ENCODE results near the gene TNS1.

DNA sequence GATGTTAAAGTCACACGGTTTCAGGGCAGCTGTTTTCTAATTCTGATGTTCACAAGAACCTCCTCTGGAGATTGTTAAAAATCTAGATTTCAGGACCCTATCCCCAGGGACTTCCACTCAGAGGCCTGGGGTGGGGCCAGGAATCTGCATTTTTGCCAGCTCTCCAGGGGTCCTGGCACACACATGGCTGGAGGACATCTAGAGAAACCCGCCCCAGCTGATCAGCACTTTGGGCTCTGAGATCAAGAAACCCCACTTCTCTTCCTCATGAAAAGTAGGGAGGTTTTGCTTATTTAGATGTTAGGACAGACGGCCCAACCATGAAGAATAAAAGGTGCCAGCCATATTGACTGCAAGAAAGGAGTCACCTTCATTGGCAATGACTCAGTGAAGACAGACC lies 148.8 kb downstream of the TNS1 start:
- no peak for TF ChIP-seq HDGF (IDR thresholded peaks at IDR 0.05; ENCODE audit: borderline replicate concordance)
- TF ChIP-seq LEF1 (IDR thresholded peaks at IDR 0.05; ENCODE audit: borderline replicate concordance): no peak
- no peak for TF ChIP-seq SP1 (IDR thresholded peaks at IDR 0.05)
- TF ChIP-seq TARDBP (IDR thresholded peaks at IDR 0.05): no peak
- no peak for TF ChIP-seq ZNF384 (IDR thresholded peaks at IDR 0.05)
- no peak for TF ChIP-seq SUZ12 (IDR thresholded peaks at IDR 0.05)
- no peak for TF ChIP-seq ARNT (IDR thresholded peaks at IDR 0.05)
- TF ChIP-seq, protein P1, sequence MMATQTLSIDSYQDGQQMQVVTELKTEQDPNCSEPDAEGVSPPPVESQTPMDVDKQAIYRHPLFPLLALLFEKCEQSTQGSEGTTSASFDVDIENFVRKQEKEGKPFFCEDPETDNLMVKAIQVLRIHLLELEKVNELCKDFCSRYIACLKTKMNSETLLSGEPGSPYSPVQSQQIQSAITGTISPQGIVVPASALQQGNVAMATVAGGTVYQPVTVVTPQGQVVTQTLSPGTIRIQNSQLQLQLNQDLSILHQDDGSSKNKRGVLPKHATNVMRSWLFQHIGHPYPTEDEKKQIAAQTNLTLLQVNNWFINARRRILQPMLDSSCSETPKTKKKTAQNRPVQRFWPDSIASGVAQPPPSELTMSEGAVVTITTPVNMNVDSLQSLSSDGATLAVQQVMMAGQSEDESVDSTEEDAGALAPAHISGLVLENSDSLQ (IDR thresholded peaks at IDR 0.05): no peak
- no peak for TF ChIP-seq BHLHE40 (IDR thresholded peaks at IDR 0.05; ENCODE audit: borderline replicate concordance)
- TF ChIP-seq CTBP1 (IDR thresholded peaks at IDR 0.05; ENCODE audit: borderline replicate concordance): no peak
- TF ChIP-seq FOXK2 (IDR thresholded peaks at IDR 0.05): no peak
- no peak for TF ChIP-seq ELF4 (IDR thresholded peaks at IDR 0.05)

All from HEK293T (cell line).